ENCODE results near the gene FTCDNL1.

DNA sequence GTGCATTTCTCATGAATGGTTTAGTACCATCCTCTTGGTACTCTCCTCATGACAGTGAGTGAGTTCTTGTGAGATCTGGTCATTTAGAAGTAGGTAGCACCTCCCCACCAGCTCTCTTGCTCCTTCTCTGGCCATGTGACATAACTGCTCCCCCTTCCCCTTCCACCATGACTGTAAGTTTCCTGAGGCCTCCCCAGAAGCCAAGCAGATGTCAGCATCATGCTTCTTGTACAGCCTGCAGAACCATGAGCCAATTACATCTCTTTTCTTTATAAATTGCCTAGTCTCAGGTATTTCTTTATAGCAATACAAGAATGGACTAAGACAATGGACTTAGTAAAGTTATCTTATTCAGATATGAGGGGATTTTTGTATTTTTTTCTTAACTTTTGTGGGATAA, 43.0 kb downstream of the FTCDNL1 start:
- TF ChIP-seq ZNF776 (tag by site-specific recombination; IDR thresholded peaks at IDR 0.05; ENCODE audit: borderline replicate concordance) = peak; percentile 83; the same call in 1 of the 2 replicates
- TF ChIP-seq ZNF24 (tag by site-specific recombination; IDR thresholded peaks at IDR 0.05) = no peak
- no peak for TF ChIP-seq OVOL3 (tag by site-specific recombination; IDR thresholded peaks at IDR 0.05)
- TF ChIP-seq, protein P1, sequence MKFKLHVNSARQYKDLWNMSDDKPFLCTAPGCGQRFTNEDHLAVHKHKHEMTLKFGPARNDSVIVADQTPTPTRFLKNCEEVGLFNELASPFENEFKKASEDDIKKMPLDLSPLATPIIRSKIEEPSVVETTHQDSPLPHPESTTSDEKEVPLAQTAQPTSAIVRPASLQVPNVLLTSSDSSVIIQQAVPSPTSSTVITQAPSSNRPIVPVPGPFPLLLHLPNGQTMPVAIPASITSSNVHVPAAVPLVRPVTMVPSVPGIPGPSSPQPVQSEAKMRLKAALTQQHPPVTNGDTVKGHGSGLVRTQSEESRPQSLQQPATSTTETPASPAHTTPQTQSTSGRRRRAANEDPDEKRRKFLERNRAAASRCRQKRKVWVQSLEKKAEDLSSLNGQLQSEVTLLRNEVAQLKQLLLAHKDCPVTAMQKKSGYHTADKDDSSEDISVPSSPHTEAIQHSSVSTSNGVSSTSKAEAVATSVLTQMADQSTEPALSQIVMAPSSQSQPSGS (tag by site-specific recombination; IDR thresholded peaks at IDR 0.05; ENCODE audit: low read depth) = no peak
- no peak for TF ChIP-seq ZNF274 (IDR thresholded peaks at IDR 0.05; ENCODE audit: low read length)
- no peak for TF ChIP-seq ZNF274 (tag by site-specific recombination; IDR thresholded peaks at IDR 0.05; ENCODE audit: borderline replicate concordance)
- TF ChIP-seq, protein P2, sequence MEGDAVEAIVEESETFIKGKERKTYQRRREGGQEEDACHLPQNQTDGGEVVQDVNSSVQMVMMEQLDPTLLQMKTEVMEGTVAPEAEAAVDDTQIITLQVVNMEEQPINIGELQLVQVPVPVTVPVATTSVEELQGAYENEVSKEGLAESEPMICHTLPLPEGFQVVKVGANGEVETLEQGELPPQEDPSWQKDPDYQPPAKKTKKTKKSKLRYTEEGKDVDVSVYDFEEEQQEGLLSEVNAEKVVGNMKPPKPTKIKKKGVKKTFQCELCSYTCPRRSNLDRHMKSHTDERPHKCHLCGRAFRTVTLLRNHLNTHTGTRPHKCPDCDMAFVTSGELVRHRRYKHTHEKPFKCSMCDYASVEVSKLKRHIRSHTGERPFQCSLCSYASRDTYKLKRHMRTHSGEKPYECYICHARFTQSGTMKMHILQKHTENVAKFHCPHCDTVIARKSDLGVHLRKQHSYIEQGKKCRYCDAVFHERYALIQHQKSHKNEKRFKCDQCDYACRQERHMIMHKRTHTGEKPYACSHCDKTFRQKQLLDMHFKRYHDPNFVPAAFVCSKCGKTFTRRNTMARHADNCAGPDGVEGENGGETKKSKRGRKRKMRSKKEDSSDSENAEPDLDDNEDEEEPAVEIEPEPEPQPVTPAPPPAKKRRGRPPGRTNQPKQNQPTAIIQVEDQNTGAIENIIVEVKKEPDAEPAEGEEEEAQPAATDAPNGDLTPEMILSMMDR (tag by site-specific recombination; IDR thresholded peaks at IDR 0.05) = no peak
- TF ChIP-seq, protein P3, sequence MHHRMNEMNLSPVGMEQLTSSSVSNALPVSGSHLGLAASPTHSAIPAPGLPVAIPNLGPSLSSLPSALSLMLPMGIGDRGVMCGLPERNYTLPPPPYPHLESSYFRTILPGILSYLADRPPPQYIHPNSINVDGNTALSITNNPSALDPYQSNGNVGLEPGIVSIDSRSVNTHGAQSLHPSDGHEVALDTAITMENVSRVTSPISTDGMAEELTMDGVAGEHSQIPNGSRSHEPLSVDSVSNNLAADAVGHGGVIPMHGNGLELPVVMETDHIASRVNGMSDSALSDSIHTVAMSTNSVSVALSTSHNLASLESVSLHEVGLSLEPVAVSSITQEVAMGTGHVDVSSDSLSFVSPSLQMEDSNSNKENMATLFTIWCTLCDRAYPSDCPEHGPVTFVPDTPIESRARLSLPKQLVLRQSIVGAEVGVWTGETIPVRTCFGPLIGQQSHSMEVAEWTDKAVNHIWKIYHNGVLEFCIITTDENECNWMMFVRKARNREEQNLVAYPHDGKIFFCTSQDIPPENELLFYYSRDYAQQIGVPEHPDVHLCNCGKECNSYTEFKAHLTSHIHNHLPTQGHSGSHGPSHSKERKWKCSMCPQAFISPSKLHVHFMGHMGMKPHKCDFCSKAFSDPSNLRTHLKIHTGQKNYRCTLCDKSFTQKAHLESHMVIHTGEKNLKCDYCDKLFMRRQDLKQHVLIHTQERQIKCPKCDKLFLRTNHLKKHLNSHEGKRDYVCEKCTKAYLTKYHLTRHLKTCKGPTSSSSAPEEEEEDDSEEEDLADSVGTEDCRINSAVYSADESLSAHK (tag by site-specific recombination; IDR thresholded peaks at IDR 0.05) = no peak

All from HEK293 (cell line).